Muscle layer of colon (tissue), 2 donors: Measurements from ENCODE around the gene KANSL1L.

Source experiments
- H3K27ac ChIP-seq: one replicate; pipeline ENCODE4 v1.7.0; 2013; ENCODE audit warnings: low read depth, mild to moderate bottlenecking, low read length, moderate library complexity
- H3K27me3 ChIP-seq, 2 donors: one replicate each; pipeline ENCODE4 v1.7.0; 2013; ENCODE audit warnings: low read length in 2 of 2, mild to moderate bottlenecking in 2 of 2; ENCODE audit not compliant: insufficient read depth in 2 of 2, control insufficient read depth in 1 of 2
- H3K36me3 ChIP-seq: one replicate; pipeline ENCODE4 v1.7.0; 2013; ENCODE audit warnings: mild to moderate bottlenecking, low read length; ENCODE audit not compliant: insufficient read depth
- H3K4me1 ChIP-seq: one replicate; pipeline ENCODE4 v1.7.0; 2013; ENCODE audit warnings: mild to moderate bottlenecking, low read length; ENCODE audit not compliant: insufficient read depth
- H3K4me3 ChIP-seq, 2 donors: one replicate each; pipeline ENCODE4 v1.7.0; 2013; ENCODE audit warnings: low read length in 2 of 2, low read depth in 1 of 2, mild to moderate bottlenecking in 1 of 2, moderate library complexity in 1 of 2
- H3K9ac ChIP-seq: one replicate; pipeline ENCODE4 v1.7.0; 2013; ENCODE audit warnings: low read length
- H3K9me3 ChIP-seq: one replicate; pipeline ENCODE4 v1.7.0; 2013; ENCODE audit warnings: mild to moderate bottlenecking, low read length
- donor health status: abdominal sarcoma.
- donor health status: Adenocarcinoma of cecum.

Gene KANSL1L

DNA sequence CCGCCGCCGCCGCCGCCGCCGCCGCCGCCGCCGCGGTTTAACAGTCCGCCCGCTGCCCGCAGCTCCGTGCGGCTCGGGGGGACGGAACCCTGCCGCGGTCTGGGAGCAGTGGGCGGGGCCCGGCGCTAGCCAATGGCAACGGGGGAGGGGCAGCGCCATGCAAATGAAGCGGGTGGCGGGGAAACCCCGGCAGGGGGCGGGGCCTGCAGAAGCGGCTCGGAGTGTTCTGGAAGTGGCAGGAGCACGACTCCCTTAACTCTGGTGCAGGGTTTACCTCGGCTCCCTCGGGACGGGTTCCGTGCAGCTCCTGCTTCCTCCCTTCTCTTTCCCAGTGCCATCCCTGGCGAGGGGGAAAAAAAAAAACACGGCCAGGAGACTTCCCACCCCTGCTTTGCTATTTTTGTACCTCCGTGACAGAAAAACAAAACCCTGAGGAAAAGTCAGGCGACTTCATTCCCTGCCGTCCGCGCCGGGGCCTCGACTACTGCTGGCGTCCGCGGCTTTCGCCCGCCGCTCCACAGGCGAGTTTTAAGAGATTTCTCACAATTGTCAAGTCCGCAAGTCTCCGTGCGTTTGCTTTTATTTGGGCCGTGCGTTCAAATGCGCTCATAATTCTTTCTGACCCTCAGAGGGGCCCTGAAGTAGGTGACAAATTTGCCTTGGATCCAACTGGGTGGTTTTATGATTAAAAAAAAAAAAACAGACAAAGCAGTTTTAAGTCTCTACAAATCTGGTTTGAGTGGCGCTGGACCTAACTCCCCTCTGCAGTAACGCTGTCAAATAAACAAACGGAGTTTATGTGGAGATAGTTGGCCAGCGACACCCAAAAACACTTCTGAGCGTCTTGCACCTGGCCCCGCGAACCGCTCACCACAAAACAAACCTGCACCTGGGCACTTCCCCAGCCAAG lies at the start of gene KANSL1L:
Gene KANSL1L, minus strand, starts transcription at position 101 of the 910 bp plus-strand sequence. CDS start 16,827 bp downstream, outside the sequence.
- H3K36me3 ChIP-seq: no peaks in the 10 kb centered on the region
- H3K9me3 ChIP-seq: no peaks in the 10 kb centered on the region
- H3K27ac ChIP-seq: peak within 1 kb of the TSS; percentile 98
- peaks cover 24% of the 10 kb centered on the region for H3K4me1 ChIP-seq
- H3K4me3 ChIP-seq: peak within 1 kb of the TSS; percentile 66 to 90
- peak within 1 kb of the TSS; percentile 89 for H3K9ac ChIP-seq
- H3K27me3 ChIP-seq: no peaks in the 10 kb centered on the region

DNA sequence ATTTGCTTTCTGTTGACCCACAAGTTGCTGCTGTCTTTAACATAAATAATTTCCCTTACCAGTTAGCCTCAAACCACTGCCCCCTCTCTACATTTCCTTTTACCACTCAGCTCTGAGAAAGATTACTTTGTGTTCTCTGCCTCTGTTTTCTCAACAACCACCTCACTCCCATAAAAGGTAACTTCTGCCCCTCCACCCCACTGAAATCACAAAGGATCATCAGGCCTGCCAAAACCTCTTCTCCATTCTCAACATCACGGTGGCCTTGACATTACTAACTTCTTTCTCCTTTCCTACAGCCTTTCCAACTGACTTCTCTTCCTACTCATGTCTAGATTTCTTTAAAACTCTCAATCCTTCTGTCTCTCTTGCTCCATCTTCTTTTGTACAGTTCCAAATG lies 43.9 kb upstream of the KANSL1L start:
- Histone ChIP-seq H3K4me1 (no peaks in the 10 kb centered on the region), H3K9me3 (no peaks in the 10 kb centered on the region), H3K4me3 (no peak overlapping the region), H3K27ac (no peak overlapping the region), H3K36me3 (no peaks in the 10 kb centered on the region), H3K9ac (no peak overlapping the region), H3K27me3 (no peaks in the 10 kb centered on the region)

GRCh38 chr2:210210185-210210584 lies 39.0 kb upstream of the KANSL1L start:
- no peaks in the 10 kb centered on the region for H3K36me3 ChIP-seq
- no peak overlapping the region for H3K4me3 ChIP-seq
- H3K9me3 ChIP-seq: no peaks in the 10 kb centered on the region
- H3K4me1 ChIP-seq: no peaks in the 10 kb centered on the region
- H3K27ac ChIP-seq: no peak overlapping the region
- no peak overlapping the region for H3K9ac ChIP-seq
- no peaks in the 10 kb centered on the region for H3K27me3 ChIP-seq

- Histone ChIP-seq H3K36me3 (no peaks in the 10 kb centered on the region), H3K4me1 (no peaks in the 10 kb centered on the region), H3K9ac (no peak overlapping the region), H3K9me3 (no peaks in the 10 kb centered on the region), H3K27ac (no peak overlapping the region), H3K4me3 (no peak overlapping the region), H3K27me3 (no peaks in the 10 kb centered on the region)
Measured at GRCh38 chr2:210207929-210208328, 36.7 kb upstream of the KANSL1L start.

GRCh38 chr2:210203558-210203957 lies 32.3 kb upstream of the KANSL1L start:
- Histone ChIP-seq H3K36me3 (no peaks in the 10 kb centered on the region), H3K9ac (no peak overlapping the region), H3K4me3 (no peak overlapping the region), H3K27me3 (no peaks in the 10 kb centered on the region), H3K4me1 (no peaks in the 10 kb centered on the region), H3K9me3 (no peaks in the 10 kb centered on the region), H3K27ac (no peak overlapping the region)

DNA sequence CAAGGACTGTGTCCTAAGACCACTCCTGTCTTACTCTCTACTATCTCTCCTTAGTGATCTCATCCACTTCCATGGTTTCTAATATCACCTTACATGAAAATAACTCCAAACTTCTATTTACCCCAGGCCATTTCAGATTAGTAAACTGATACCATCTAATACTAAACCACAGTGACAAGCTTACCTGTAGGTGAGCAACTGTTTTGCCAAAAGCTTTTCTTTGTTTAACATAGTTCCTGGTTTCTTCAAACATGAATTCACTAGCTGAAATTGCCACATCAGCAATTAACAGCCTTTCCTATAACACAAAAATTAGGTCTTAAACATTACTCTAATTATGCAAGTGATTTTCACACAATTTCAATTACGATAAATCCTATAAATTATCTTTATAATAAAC lies 31.9 kb upstream of the KANSL1L start:
- Histone ChIP-seq H3K9me3 (no peaks in the 10 kb centered on the region), H3K9ac (no peak overlapping the region), H3K4me3 (no peak overlapping the region), H3K4me1 (no peaks in the 10 kb centered on the region), H3K27ac (no peak overlapping the region), H3K36me3 (no peaks in the 10 kb centered on the region), H3K27me3 (no peaks in the 10 kb centered on the region)

GRCh38 chr2:210199854-210200253 lies 28.6 kb upstream of the KANSL1L start:
- H3K27me3 ChIP-seq: no peaks in the 10 kb centered on the region
- H3K9ac ChIP-seq: no peak overlapping the region
- H3K4me1 ChIP-seq: no peaks in the 10 kb centered on the region
- H3K9me3 ChIP-seq: no peaks in the 10 kb centered on the region
- H3K4me3 ChIP-seq: no peak overlapping the region
- no peak overlapping the region for H3K27ac ChIP-seq
- no peaks in the 10 kb centered on the region for H3K36me3 ChIP-seq

GRCh38 chr2:210199186-210199765 lies 28.1 kb upstream of the KANSL1L start:
- Histone ChIP-seq H3K27ac (no peak overlapping the region), H3K27me3 (no peaks in the 10 kb centered on the region), H3K9me3 (no peaks in the 10 kb centered on the region), H3K36me3 (no peaks in the 10 kb centered on the region), H3K4me3 (no peak overlapping the region), H3K9ac (no peak overlapping the region), H3K4me1 (no peaks in the 10 kb centered on the region)

DNA sequence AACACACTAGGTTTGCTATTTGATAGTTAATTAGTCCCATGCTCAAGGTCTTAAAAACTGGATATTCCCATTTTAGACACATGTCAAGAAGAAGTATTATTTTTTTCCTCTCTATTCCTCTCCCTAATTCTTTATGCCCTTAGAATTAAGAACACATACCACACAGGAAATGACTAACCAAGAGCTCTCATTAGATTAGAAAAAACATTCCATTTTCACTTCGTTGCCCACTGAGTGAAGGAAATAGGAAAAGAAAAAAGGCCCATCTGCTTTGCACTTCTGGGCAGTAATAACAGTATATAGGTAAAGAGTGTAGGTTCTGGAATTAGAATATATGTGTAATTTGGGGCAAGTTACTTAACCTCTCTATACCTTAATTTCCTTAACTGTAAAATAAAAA lies 27.1 kb upstream of the KANSL1L start:
- Histone ChIP-seq H3K9ac (no peak overlapping the region), H3K4me3 (no peak overlapping the region), H3K36me3 (no peaks in the 10 kb centered on the region), H3K9me3 (no peaks in the 10 kb centered on the region), H3K4me1 (no peaks in the 10 kb centered on the region), H3K27ac (no peak overlapping the region), H3K27me3 (no peaks in the 10 kb centered on the region)

GRCh38 chr2:210197720-210198119 lies 26.5 kb upstream of the KANSL1L start:
- Histone ChIP-seq H3K4me1 (no peaks in the 10 kb centered on the region), H3K27me3 (no peaks in the 10 kb centered on the region), H3K36me3 (no peaks in the 10 kb centered on the region), H3K9me3 (no peaks in the 10 kb centered on the region), H3K27ac (no peak overlapping the region), H3K9ac (no peak overlapping the region), H3K4me3 (no peak overlapping the region)

- no peak overlapping the region for H3K27ac ChIP-seq
- H3K9ac ChIP-seq: no peak overlapping the region
- no peaks in the 10 kb centered on the region for H3K4me1 ChIP-seq
- H3K9me3 ChIP-seq: no peaks in the 10 kb centered on the region
- no peaks in the 10 kb centered on the region for H3K36me3 ChIP-seq
- no peaks in the 10 kb centered on the region for H3K27me3 ChIP-seq
- no peak overlapping the region for H3K4me3 ChIP-seq
Measured at GRCh38 chr2:210195101-210195852, 24.1 kb upstream of the KANSL1L start.
